AG04450 (cell line): ENCODE measurements around the gene GOPC. TPM values are rescaled to one million over a fixed set of nuclear protein-coding genes. Genes with fewer than 3 reads are reported as not detected.

Experiments used
- CTCF ChIA-PET: fragments of 300-600, 350-600 bp; formaldehyde crosslinking; extraction: SDS; loops from one replicate; lab custom pipeline; 2022; ENCODE audit warnings: antibody characterized with exemption, inconsistent platforms; lab: Charles Lee
- POLR2A ChIA-PET: fragments of 350-600 bp; formaldehyde crosslinking; extraction: SDS; loops from one replicate; lab custom pipeline; 2021; ENCODE audit warnings: antibody characterized with exemption, inconsistent platforms; lab: Yijun Ruan, JAX
- DNase-seq: peaks from one replicate; pipeline ENCODE4 v3.0.0-alpha.2; 2011; ENCODE audit warnings: low read depth, low spot score
- H3K27ac ChIP-seq: one replicate; pipeline ENCODE4 v1.5.1; 2012; ENCODE audit warnings: low read depth, low read length, control low read depth
- H3K27me3 ChIP-seq: one replicate; pipeline ENCODE4 v1.6.0; 2012; ENCODE audit warnings: low read length; ENCODE audit not compliant: control insufficient read depth, insufficient read depth
- H3K4me3 ChIP-seq: 2 replicates; pipeline ENCODE4 v1.5.1; 2011; ENCODE audit warnings: mild to moderate bottlenecking, low read depth, low read length, control low read depth
- H3K9me3 ChIP-seq: 2 replicates; pipeline ENCODE4 v1.5.1; 2012; ENCODE audit warnings: low read length; ENCODE audit not compliant: control insufficient read depth, insufficient read depth
- polyA plus RNA-seq: library from polyadenylated mRNA; depleted of rRNA; stranded (reverse); fragments of >200 nt; gene quantifications from 2 replicates; pipeline ENCODE4 v1.2.3, GENCODE V29; 2011
- TF ChIP-seq, protein P1 (sequence below): IDR thresholded peaks from 2 replicates; pipeline ENCODE4 v1.5.1; 2011; ENCODE audit warnings: low read depth, low read length, control low read depth, inconsistent platforms

GOPC gene
- polyA plus RNA-seq, 1 experiment = 37.8 TPM

- DNase-seq = no peak
- TF ChIP-seq, protein P1, sequence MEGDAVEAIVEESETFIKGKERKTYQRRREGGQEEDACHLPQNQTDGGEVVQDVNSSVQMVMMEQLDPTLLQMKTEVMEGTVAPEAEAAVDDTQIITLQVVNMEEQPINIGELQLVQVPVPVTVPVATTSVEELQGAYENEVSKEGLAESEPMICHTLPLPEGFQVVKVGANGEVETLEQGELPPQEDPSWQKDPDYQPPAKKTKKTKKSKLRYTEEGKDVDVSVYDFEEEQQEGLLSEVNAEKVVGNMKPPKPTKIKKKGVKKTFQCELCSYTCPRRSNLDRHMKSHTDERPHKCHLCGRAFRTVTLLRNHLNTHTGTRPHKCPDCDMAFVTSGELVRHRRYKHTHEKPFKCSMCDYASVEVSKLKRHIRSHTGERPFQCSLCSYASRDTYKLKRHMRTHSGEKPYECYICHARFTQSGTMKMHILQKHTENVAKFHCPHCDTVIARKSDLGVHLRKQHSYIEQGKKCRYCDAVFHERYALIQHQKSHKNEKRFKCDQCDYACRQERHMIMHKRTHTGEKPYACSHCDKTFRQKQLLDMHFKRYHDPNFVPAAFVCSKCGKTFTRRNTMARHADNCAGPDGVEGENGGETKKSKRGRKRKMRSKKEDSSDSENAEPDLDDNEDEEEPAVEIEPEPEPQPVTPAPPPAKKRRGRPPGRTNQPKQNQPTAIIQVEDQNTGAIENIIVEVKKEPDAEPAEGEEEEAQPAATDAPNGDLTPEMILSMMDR = no peak
- ChIA-PET CTCF (interaction anchor here (0.7 to 6.3 kb wide), 2 partner anchors 99 to 104 kb away, joined by 3 to 85 read pairs; no protein-coding TSS in a partner anchor), POLR2A (no interaction called here)
- Histone ChIP-seq H3K27ac (peak overlapping the region; percentile 41), H3K27me3 (no peaks in the 10 kb centered on the region), H3K4me3 (no peak overlapping the region), H3K9me3 (no peaks in the 10 kb centered on the region)
These were observed 53.5 kb downstream of the GOPC start for GRCh38 chr6:117548797-117549301.

DNA sequence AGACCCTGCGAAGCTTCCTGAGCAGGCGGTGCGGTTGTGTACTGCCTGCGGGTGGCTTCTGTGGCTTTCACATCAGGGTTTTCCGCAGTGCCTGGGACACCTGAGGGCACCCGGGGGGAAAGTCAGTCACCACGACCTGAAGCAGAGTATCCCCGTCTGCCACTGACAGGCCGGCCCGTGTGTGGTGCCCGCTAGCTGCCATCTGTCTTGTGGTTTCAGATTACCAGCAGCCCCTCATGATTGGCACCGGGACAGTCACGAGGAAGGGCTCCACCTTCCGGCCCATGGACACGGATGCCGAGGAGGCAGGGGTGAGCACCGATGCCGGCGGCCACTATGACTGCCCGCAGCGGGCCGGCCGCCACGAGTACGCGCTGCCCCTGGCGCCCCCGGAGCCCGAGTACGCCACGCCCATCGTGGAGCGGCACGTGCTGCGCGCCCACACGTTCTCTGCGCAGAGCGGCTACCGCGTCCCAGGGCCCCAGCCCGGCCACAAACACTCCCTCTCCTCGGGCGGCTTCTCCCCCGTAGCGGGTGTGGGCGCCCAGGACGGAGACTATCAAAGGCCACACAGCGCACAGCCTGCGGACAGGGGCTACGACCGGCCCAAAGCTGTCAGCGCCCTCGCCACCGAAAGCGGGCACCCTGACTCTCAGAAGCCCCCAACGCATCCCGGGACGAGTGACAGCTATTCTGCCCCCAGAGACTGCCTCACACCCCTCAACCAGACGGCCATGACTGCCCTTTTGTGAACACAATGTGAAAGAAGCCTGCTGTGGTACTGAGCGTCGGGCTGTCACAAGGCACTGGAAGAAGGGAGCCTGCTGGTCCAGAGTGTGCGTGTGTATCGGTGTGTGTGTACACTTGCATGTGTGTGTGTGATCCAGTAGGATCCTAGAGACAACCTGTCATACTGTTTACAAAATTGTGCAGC is 54.4 kb downstream of the GOPC start:
- no peak for DNase-seq
- CTCF ChIA-PET = interaction anchor here (6.3 kb wide), 1 partner anchor 98 kb away, joined by 85 read pairs; no protein-coding TSS in a partner anchor
- no peaks in the 10 kb centered on the region for H3K9me3 ChIP-seq
- peak overlapping the region; percentile 83 for H3K27ac ChIP-seq
- peak overlapping the region; percentile 30 for H3K4me3 ChIP-seq
- POLR2A ChIA-PET = no interaction called here
- TF ChIP-seq, protein P1 = no peak
- H3K27me3 ChIP-seq = no peaks in the 10 kb centered on the region

GRCh38 chr6:117546674-117547073 is 55.6 kb downstream of the GOPC start:
- Histone ChIP-seq H3K27me3 (no peaks in the 10 kb centered on the region), H3K9me3 (no peaks in the 10 kb centered on the region), H3K27ac (no peak overlapping the region), H3K4me3 (no peak overlapping the region)
- no peak for DNase-seq
- POLR2A ChIA-PET = no interaction called here
- CTCF ChIA-PET = interaction anchor here (1.9 to 6.3 kb wide), 2 partner anchors 97 kb away, joined by 9 to 85 read pairs; no protein-coding TSS in a partner anchor
- TF ChIP-seq, protein P1 = no peak

DNA sequence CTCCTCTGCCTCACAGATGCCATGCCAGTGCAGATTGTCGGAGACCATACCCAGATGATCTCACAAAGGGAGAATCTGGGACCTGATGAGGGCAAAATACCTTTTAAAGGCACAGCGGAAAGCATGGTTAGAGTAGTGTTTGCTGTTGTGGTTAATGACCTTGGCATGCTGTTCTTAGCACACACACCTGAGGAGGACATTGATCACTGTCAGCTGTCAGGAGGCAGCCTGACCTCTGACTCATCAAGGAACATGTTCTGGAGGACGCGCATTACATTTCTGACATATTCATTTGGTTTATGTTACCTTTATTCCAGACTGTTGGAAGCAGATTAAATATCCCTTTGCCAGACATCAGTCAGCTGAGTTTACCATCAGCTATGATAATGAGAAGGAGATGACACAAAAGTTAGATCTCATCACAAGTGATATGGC is 57.1 kb downstream of the GOPC start:
- H3K27me3 ChIP-seq = no peaks in the 10 kb centered on the region
- H3K4me3 ChIP-seq = no peak overlapping the region
- TF ChIP-seq, protein P1 = no peak
- ChIA-PET POLR2A (no interaction called here), CTCF (interaction anchor here (0.7 to 1.9 kb wide), 4 partner anchors 10 to 100 kb away, joined by 3 to 9 read pairs (median 4); no protein-coding TSS in a partner anchor)
- H3K9me3 ChIP-seq = no peaks in the 10 kb centered on the region
- no peak overlapping the region for H3K27ac ChIP-seq
- no peak for DNase-seq
